ENCODE results near the gene RTN3.
A peak's percentile ranks its signal among the peaks of the same experiment; 100 is the strongest.

The RTN3 gene

GRCh38 chr11:63762654-63763495, 81.6 kb downstream of the RTN3 start:
- Mint-ChIP-seq H3K4me3 (no peak overlapping the region), H3K4me1 (peaks cover 8% of the 10 kb centered on the region), H3K27ac (ENCODE audit: low read depth) (no peak overlapping the region), H3K9me3 (no peaks in the 10 kb centered on the region), H3K27me3 (no peaks in the 10 kb centered on the region), H3K36me3 (ENCODE audit: insufficient read depth) (peaks cover 10% of the 10 kb centered on the region)
- no peak for DNase-seq (ENCODE audit: low spot score in 2 of 2)
- ATAC-seq (replicated peaks; ENCODE audit: extremely low read depth, poor library complexity, severe bottlenecking) = no peak

GRCh38 chr11:63763496-63764339, 82.4 kb downstream of the RTN3 start:
- Mint-ChIP-seq H3K9me3 (no peaks in the 10 kb centered on the region), H3K27ac (ENCODE audit: low read depth) (no peak overlapping the region), H3K27me3 (no peaks in the 10 kb centered on the region), H3K4me1 (peaks cover 9% of the 10 kb centered on the region), H3K36me3 (ENCODE audit: insufficient read depth) (peaks cover 6% of the 10 kb centered on the region), H3K4me3 (no peak overlapping the region)
- no peak for DNase-seq (ENCODE audit: low spot score in 2 of 2)
- ATAC-seq (replicated peaks; ENCODE audit: extremely low read depth, poor library complexity, severe bottlenecking) = no peak

- DNase-seq (ENCODE audit: low spot score in 2 of 2) (no peak), ATAC-seq (replicated peaks; ENCODE audit: extremely low read depth, poor library complexity, severe bottlenecking) (no peak)
- H3K4me1 Mint-ChIP-seq = peaks cover 9% of the 10 kb centered on the region
- H3K36me3 Mint-ChIP-seq (ENCODE audit: insufficient read depth) = peaks cover 6% of the 10 kb centered on the region
- H3K9me3 Mint-ChIP-seq = no peaks in the 10 kb centered on the region
- H3K27ac Mint-ChIP-seq (ENCODE audit: low read depth) = no peak overlapping the region
- no peaks in the 10 kb centered on the region for H3K27me3 Mint-ChIP-seq
- no peak overlapping the region for H3K4me3 Mint-ChIP-seq
These were observed 83.0 kb downstream of the RTN3 start for GRCh38 chr11:63764340-63764678.

- H3K4me3 Mint-ChIP-seq = no peak overlapping the region
- H3K27ac Mint-ChIP-seq (ENCODE audit: low read depth) = peak overlapping the region; percentile 55
These were observed 83.7 kb downstream of the RTN3 start for GRCh38 chr11:63764679-63765647.

GRCh38 chr11:63765688-63766241, 84.5 kb downstream of the RTN3 start:
- Mint-ChIP-seq H3K27me3 (no peaks in the 10 kb centered on the region), H3K27ac (ENCODE audit: low read depth) (peak overlapping the region; percentile 55), H3K36me3 (ENCODE audit: insufficient read depth) (peaks cover 6% of the 10 kb centered on the region), H3K4me1 (peaks cover 9% of the 10 kb centered on the region), H3K4me3 (no peak overlapping the region), H3K9me3 (no peaks in the 10 kb centered on the region)
- ATAC-seq (replicated peaks; ENCODE audit: extremely low read depth, poor library complexity, severe bottlenecking) = no peak
- DNase-seq (ENCODE audit: low spot score in 2 of 2) = no peak

More at GRCh38 chr11:63764679-63765647, 83.7 kb downstream of the RTN3 start:
- DNase-seq (ENCODE audit: low spot score in 2 of 2) (no peak), ATAC-seq (replicated peaks; ENCODE audit: extremely low read depth, poor library complexity, severe bottlenecking) (no peak)
- H3K27me3 Mint-ChIP-seq = no peaks in the 10 kb centered on the region
- H3K4me1 Mint-ChIP-seq = peaks cover 9% of the 10 kb centered on the region
- H3K9me3 Mint-ChIP-seq = no peaks in the 10 kb centered on the region
- peaks cover 6% of the 10 kb centered on the region for H3K36me3 Mint-ChIP-seq (ENCODE audit: insufficient read depth)

GRCh38 chr11:63766531-63767235, 85.4 kb downstream of the RTN3 start:
- ATAC-seq (replicated peaks; ENCODE audit: extremely low read depth, poor library complexity, severe bottlenecking) (no peak), DNase-seq (ENCODE audit: low spot score in 2 of 2) (no peak)
- no peak overlapping the region for H3K27ac Mint-ChIP-seq (ENCODE audit: low read depth)
- peak overlapping the region; percentile 99 for H3K4me3 Mint-ChIP-seq
- peaks cover 6% of the 10 kb centered on the region for H3K36me3 Mint-ChIP-seq (ENCODE audit: insufficient read depth)
- H3K9me3 Mint-ChIP-seq = no peaks in the 10 kb centered on the region
- H3K4me1 Mint-ChIP-seq = peaks cover 9% of the 10 kb centered on the region
- H3K27me3 Mint-ChIP-seq = no peaks in the 10 kb centered on the region

- Mint-ChIP-seq H3K36me3 (ENCODE audit: insufficient read depth) (peaks cover 6% of the 10 kb centered on the region), H3K4me1 (peaks cover 9% of the 10 kb centered on the region), H3K4me3 (peak overlapping the region; percentile 99), H3K27ac (ENCODE audit: low read depth) (peak overlapping the region; percentile 96), H3K9me3 (no peaks in the 10 kb centered on the region), H3K27me3 (peaks cover under 1% of the 10 kb centered on the region)
- ATAC-seq (replicated peaks; ENCODE audit: extremely low read depth, poor library complexity, severe bottlenecking) = peak; percentile 13
- no peak for DNase-seq (ENCODE audit: low spot score in 2 of 2)
These were observed 85.9 kb downstream of the RTN3 start for GRCh38 chr11:63767267-63767564.

GRCh38 chr11:63767565-63768236, 86.4 kb downstream of the RTN3 start:
- Mint-ChIP-seq H3K27ac (ENCODE audit: low read depth) (peak overlapping the region; percentile 96), H3K9me3 (no peaks in the 10 kb centered on the region), H3K4me1 (peaks cover 9% of the 10 kb centered on the region), H3K27me3 (peaks cover 5% of the 10 kb centered on the region), H3K36me3 (ENCODE audit: insufficient read depth) (peaks cover 6% of the 10 kb centered on the region), H3K4me3 (peak overlapping the region; percentile 99)
- ATAC-seq (replicated peaks; ENCODE audit: extremely low read depth, poor library complexity, severe bottlenecking) (peak; percentile 23), DNase-seq (ENCODE audit: low spot score in 2 of 2) (no peak)

GRCh38 chr11:63768237-63769041, 87.1 kb downstream of the RTN3 start, which contains the start of gene ZFTA:
Gene ZFTA (minus strand): TSS chr11:63768775. CDS start chr11:63768622, 153 bp downstream.
- DNase-seq (ENCODE audit: low spot score in 2 of 2) (peak; percentile 39 to 55), ATAC-seq (replicated peaks; ENCODE audit: extremely low read depth, poor library complexity, severe bottlenecking) (peak; percentile 61)
- Mint-ChIP-seq H3K9me3 (no peaks in the 10 kb centered on the region), H3K36me3 (ENCODE audit: insufficient read depth) (peaks cover 6% of the 10 kb centered on the region), H3K27me3 (peaks cover 10% of the 10 kb centered on the region), H3K27ac (ENCODE audit: low read depth) (peak within 1 kb of the TSS; percentile 96), H3K4me1 (peaks cover 9% of the 10 kb centered on the region), H3K4me3 (peak within 1 kb of the TSS; percentile 99)

GRCh38 chr11:63769042-63769713, 87.9 kb downstream of the RTN3 start:
- Mint-ChIP-seq H3K4me3 (peak overlapping the region; percentile 60), H3K27ac (ENCODE audit: low read depth) (no peak overlapping the region), H3K36me3 (ENCODE audit: insufficient read depth) (peaks cover 6% of the 10 kb centered on the region), H3K27me3 (peaks cover 10% of the 10 kb centered on the region), H3K4me1 (peaks cover 9% of the 10 kb centered on the region), H3K9me3 (no peaks in the 10 kb centered on the region)
- DNase-seq (ENCODE audit: low spot score in 2 of 2) (no peak), ATAC-seq (replicated peaks; ENCODE audit: extremely low read depth, poor library complexity, severe bottlenecking) (peak; percentile 30)

Measured in central memory CD8-positive, alpha-beta T cell (primary cell).